ENCODE results near the gene PRG3. TPM values are rescaled to one million over a fixed set of nuclear protein-coding genes. Genes with fewer than 3 reads are reported as not detected.

The PRG3 gene
- total RNA-seq, 2 donors from 2014 or later, result not detected

- no peaks in the 10 kb centered on the region for H3K27me3 ChIP-seq
- H3K36me3 ChIP-seq, result no peaks in the 10 kb centered on the region
- H3K4me1 ChIP-seq, result no peaks in the 10 kb centered on the region
- H3K9me3 ChIP-seq, result no peaks in the 10 kb centered on the region
- no peak overlapping the region for H3K27ac ChIP-seq
- DNase-seq (ENCODE audit: low spot score), result no peak
- no peak overlapping the region for H3K4me3 ChIP-seq
- TF ChIP-seq, protein P1, sequence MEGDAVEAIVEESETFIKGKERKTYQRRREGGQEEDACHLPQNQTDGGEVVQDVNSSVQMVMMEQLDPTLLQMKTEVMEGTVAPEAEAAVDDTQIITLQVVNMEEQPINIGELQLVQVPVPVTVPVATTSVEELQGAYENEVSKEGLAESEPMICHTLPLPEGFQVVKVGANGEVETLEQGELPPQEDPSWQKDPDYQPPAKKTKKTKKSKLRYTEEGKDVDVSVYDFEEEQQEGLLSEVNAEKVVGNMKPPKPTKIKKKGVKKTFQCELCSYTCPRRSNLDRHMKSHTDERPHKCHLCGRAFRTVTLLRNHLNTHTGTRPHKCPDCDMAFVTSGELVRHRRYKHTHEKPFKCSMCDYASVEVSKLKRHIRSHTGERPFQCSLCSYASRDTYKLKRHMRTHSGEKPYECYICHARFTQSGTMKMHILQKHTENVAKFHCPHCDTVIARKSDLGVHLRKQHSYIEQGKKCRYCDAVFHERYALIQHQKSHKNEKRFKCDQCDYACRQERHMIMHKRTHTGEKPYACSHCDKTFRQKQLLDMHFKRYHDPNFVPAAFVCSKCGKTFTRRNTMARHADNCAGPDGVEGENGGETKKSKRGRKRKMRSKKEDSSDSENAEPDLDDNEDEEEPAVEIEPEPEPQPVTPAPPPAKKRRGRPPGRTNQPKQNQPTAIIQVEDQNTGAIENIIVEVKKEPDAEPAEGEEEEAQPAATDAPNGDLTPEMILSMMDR (IDR thresholded peaks at IDR 0.05), result no peak
Measured at GRCh38 chr11:57378186-57378585, 2.8 kb downstream of the PRG3 start.

DNA sequence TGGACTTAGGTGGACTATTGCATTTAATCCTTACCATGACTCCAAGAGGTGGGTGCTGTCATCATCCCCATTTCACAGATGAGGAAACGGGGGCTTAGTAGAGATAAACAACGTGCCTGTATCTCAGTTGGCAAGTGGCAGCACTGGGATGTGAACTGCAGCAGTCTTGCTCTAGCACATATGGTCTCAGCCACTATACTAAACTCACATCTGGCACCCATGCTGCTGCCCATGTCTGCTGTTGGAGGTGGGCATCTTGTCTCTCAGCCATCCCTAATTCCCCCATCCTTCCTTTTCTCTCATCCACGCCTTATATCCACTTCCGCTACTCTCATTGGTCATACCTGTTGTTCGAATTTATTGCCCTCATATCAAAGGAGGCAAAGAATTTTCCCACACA lies 3.8 kb downstream of the PRG3 start:
- no peaks in the 10 kb centered on the region for H3K36me3 ChIP-seq
- DNase-seq (ENCODE audit: low spot score), result no peak
- H3K4me3 ChIP-seq, result no peak overlapping the region
- TF ChIP-seq, protein P1 (IDR thresholded peaks at IDR 0.05), result no peak
- no peaks in the 10 kb centered on the region for H3K27me3 ChIP-seq
- no peak overlapping the region for H3K27ac ChIP-seq
- no peaks in the 10 kb centered on the region for H3K9me3 ChIP-seq
- H3K4me1 ChIP-seq, result peaks cover 0 to 5% of the 10 kb centered on the region in 2 donors

DNA sequence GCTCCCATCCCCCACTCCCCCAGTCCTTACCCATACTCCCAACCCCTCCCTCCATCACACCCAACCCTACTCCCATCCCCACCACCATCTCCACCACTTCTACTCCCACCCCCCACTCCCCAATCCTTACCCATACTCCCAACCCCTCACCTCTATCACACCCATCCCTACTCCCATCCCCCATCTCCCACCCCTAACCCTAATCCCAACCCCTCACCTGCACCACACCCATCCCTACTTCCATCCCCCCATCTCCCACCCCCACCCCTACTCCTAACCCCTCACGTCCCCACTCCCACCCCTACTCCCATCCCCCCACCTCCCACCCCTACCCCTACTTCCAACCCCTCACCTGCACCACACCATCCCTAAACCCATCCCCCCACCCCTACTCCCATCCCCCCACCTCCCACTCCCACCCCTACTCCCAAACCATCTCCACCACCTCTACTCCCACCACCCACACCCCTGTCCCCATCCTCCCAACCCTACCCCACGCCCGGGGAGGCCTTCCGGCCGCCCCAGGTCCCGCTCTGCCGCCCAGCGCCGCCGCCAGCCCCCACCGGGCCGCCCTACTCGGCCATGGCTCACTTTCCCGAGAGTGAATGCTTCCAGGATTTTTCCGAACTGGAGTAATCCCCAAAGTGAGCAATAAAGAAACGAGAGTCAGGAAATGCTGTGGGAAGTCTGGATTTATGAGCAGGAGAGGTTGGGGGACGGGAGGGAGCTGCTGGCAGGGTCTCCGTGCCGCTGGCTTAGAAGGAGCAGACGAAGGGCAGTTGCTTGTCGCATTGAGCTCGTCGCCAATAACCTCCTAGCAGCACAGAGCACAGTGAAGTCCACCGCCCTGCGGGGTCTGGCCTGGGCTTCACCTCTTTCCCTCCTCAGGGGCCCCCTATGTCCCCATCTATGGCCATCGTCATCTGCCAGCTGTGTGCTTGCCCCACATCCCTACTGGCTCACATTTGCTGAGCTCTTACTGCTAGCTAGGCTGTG lies 4.6 kb downstream of the PRG3 start:
- no peak overlapping the region for H3K27ac ChIP-seq
- TF ChIP-seq, protein P1 (IDR thresholded peaks at IDR 0.05), result no peak
- H3K4me3 ChIP-seq, result no peak overlapping the region
- peaks cover 0 to 5% of the 10 kb centered on the region in 2 donors for H3K4me1 ChIP-seq
- H3K27me3 ChIP-seq, result no peaks in the 10 kb centered on the region
- H3K36me3 ChIP-seq, result no peaks in the 10 kb centered on the region
- H3K9me3 ChIP-seq, result no peaks in the 10 kb centered on the region
- DNase-seq (ENCODE audit: low spot score), result no peak

DNA sequence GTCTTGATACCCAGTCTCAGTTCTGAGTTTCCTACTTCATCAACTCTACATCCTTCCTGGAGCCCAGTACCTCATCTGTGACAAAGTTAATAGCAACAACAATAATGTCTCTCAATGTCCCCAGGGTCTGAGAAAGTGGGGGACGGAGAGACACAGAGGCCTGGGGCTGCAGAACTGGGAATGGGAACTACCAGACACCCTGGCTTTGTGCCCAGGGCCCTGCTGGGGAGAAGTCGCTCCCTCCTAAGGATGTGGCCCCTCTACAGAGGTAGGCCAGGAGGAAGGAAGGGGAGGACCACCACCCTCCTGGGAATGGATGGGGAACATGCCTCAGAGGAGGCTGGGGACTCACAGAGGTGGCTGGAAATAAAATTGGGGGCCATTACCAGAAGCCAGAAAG lies 5.5 kb downstream of the PRG3 start:
- H3K4me1 ChIP-seq, result peaks cover 0 to 5% of the 10 kb centered on the region in 2 donors
- H3K4me3 ChIP-seq, result no peak overlapping the region
- H3K27ac ChIP-seq, result no peak overlapping the region
- no peaks in the 10 kb centered on the region for H3K9me3 ChIP-seq
- TF ChIP-seq, protein P1 (IDR thresholded peaks at IDR 0.05), result no peak
- no peaks in the 10 kb centered on the region for H3K36me3 ChIP-seq
- no peaks in the 10 kb centered on the region for H3K27me3 ChIP-seq
- no peak for DNase-seq (ENCODE audit: low spot score)

DNA sequence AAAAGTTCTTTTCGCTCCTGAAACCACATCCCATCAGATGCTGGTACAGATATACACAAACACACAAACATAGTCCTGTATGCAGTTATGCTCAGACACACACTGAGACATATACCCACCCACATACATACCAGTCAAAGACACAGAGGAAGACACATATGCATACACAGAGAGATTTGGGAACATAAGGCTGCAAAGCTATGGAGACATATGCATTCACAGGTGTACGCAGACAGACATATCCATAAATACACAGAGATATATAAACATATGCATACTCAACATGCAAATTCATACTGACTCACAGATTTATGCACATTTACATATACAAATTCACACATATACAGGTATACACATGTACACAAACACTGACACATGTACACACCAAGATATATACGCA lies 6.0 kb downstream of the PRG3 start:
- H3K27ac ChIP-seq, result no peak overlapping the region
- no peaks in the 10 kb centered on the region for H3K36me3 ChIP-seq
- TF ChIP-seq, protein P1 (IDR thresholded peaks at IDR 0.05), result no peak
- H3K4me1 ChIP-seq, result peaks cover 0 to 5% of the 10 kb centered on the region in 2 donors
- no peaks in the 10 kb centered on the region for H3K27me3 ChIP-seq
- H3K9me3 ChIP-seq, result no peaks in the 10 kb centered on the region
- DNase-seq (ENCODE audit: low spot score), result no peak
- no peak overlapping the region for H3K4me3 ChIP-seq

Measured in right atrium auricular region (tissue), 2 donors.